Colonic mucosa (tissue), 4 donors: ENCODE results near the gene OR10H3. TPM values are rescaled to one million over a fixed set of nuclear protein-coding genes. Genes with fewer than 3 reads are reported as not detected.
"Not testable (repeated sequence)": the region's sequence is repeated elsewhere in the genome, so short reads cannot be mapped to it uniquely, and the experiment has no call there.

Source experiments
- DNase-seq: peaks from one replicate; pipeline ENCODE4 v3.0.0-alpha.2; 2020
- H3K27ac ChIP-seq: fragments of 200-600 bp; one replicate; pipeline ENCODE4 v1.8.0; 2021
- H3K27me3 ChIP-seq: fragments of 200-600 bp; one replicate; pipeline ENCODE4 v1.8.0; 2021
- H3K36me3 ChIP-seq: fragments of 200-600 bp; one replicate; pipeline ENCODE4 v1.8.0; 2021
- H3K4me1 ChIP-seq: fragments of 200-600 bp; one replicate; pipeline ENCODE4 v1.8.0; 2021; ENCODE audit warnings: mild to moderate bottlenecking
- H3K4me3 ChIP-seq: fragments of 200-600 bp; one replicate; pipeline ENCODE4 v1.8.0; 2021
- H3K9ac ChIP-seq, 2 donors: one replicate each; pipeline ENCODE4 v1.7.0; 2013; ENCODE audit warnings: control low read depth in 2 of 2, low read depth in 2 of 2, low read length in 2 of 2
- H3K9me3 ChIP-seq: fragments of 200-600 bp; one replicate; pipeline ENCODE4 v1.8.0; 2021
- CTCF ChIP-seq: fragments of 200-600 bp; IDR thresholded peaks from one replicate; pipeline ENCODE4 v1.8.0; 2022; ENCODE audit warnings: antibody characterized with exemption, mild to moderate bottlenecking
- intact Hi-C: fragments of 100-400 bp; cut with DNase I; formaldehyde crosslinking; loops from one replicate; pipeline ENCODE4 v1.14.1; 2022
- total RNA-seq, 2 donors: library from RNA; stranded (reverse); fragmentation: NEBNext Ultra II Directional in 1 of 2; extraction: Animal tissue kit (Norgen Biotek cat#: 25700) in 1 of 2; gene quantifications; one replicate each; pipeline ENCODE4 v1.2.1, GENCODE V29; 2021
- donor health status: healthy.
- donor health status: DM: no; HTN: no; CAD: no.
- donor health status: DM: no; HTN: no; CAD: no.

OR10H3 gene
- total RNA-seq, 2 donors from 2014 or later, result not detected

- Histone ChIP-seq H3K4me3 (no peak overlapping the region), H3K36me3 (no peaks in the 10 kb centered on the region), H3K9ac (peak overlapping the region in 1 of 2 donors; percentile 35), H3K27ac (no peak overlapping the region), H3K9me3 (no peaks in the 10 kb centered on the region), H3K4me1 (no peaks in the 10 kb centered on the region), H3K27me3 (no peaks in the 10 kb centered on the region)
- intact Hi-C loops, result no loop called here
- DNase-seq, result no peak
- TF ChIP-seq CTCF, result no peak
Observed at GRCh38 chr19:15776991-15777970, 39.5 kb downstream of the OR10H3 start.

GRCh38 chr19:15779756-15780476 is 42.1 kb downstream of the OR10H3 start:
- H3K9ac ChIP-seq, result peak overlapping the region in 1 of 2 donors; percentile 35
- no peak for TF ChIP-seq CTCF
- no peak overlapping the region for H3K4me3 ChIP-seq
- intact Hi-C loops, result no loop called here
- peak; percentile 70 for DNase-seq
- no peaks in the 10 kb centered on the region for H3K36me3 ChIP-seq
- H3K4me1 ChIP-seq, result no peaks in the 10 kb centered on the region
- H3K9me3 ChIP-seq, result no peaks in the 10 kb centered on the region
- H3K27ac ChIP-seq, result peak overlapping the region; percentile 57
- H3K27me3 ChIP-seq, result no peaks in the 10 kb centered on the region

- Histone ChIP-seq H3K9ac (peak overlapping the region in 1 of 2 donors; percentile 35), H3K36me3 (no peaks in the 10 kb centered on the region), H3K27ac (peak overlapping the region; percentile 57), H3K4me1 (no peaks in the 10 kb centered on the region), H3K4me3 (no peak overlapping the region), H3K9me3 (no peaks in the 10 kb centered on the region), H3K27me3 (no peaks in the 10 kb centered on the region)
- no peak for TF ChIP-seq CTCF
- DNase-seq, result peak; percentile 49
- intact Hi-C loops, result no loop called here
Observed at GRCh38 chr19:15780610-15781418, 43.0 kb downstream of the OR10H3 start.

GRCh38 chr19:15781661-15782060 is 43.9 kb downstream of the OR10H3 start:
- DNase-seq, result no peak
- no peak for TF ChIP-seq CTCF
- intact Hi-C loops, result no loop called here
- H3K9ac ChIP-seq, result no peak overlapping the region
- no peaks in the 10 kb centered on the region for H3K4me1 ChIP-seq
- H3K36me3 ChIP-seq, result no peaks in the 10 kb centered on the region
- no peaks in the 10 kb centered on the region for H3K27me3 ChIP-seq
- H3K4me3 ChIP-seq, result no peak overlapping the region
- no peaks in the 10 kb centered on the region for H3K9me3 ChIP-seq
- H3K27ac ChIP-seq, result no peak overlapping the region

- H3K4me3 ChIP-seq, result no peak overlapping the region
- H3K27me3 ChIP-seq, result no peaks in the 10 kb centered on the region
- no peak for TF ChIP-seq CTCF
- no peaks in the 10 kb centered on the region for H3K4me1 ChIP-seq
- intact Hi-C loops, result no loop called here
- no peak for DNase-seq
- no peaks in the 10 kb centered on the region for H3K9me3 ChIP-seq
- no peaks in the 10 kb centered on the region for H3K36me3 ChIP-seq
- H3K9ac ChIP-seq, result no peak overlapping the region
- H3K27ac ChIP-seq, result no peak overlapping the region
Observed at GRCh38 chr19:15782211-15782610, 44.4 kb downstream of the OR10H3 start.

GRCh38 chr19:15782896-15783295 is 45.1 kb downstream of the OR10H3 start:
- intact Hi-C loops, H3K27me3 ChIP-seq, H3K9me3 ChIP-seq, H3K27ac ChIP-seq, H3K4me3 ChIP-seq, DNase-seq, H3K4me1 ChIP-seq, H3K9ac ChIP-seq, H3K36me3 ChIP-seq: not testable (repeated sequence)
